Subcutaneous abdominal adipose tissue (tissue), 5 donors: ENCODE results near the gene ENPP7.

Experiments used
- H3K27ac ChIP-seq: one replicate; pipeline ENCODE4 v1.7.0; 2013; ENCODE audit warnings: low read depth, mild to moderate bottlenecking, inconsistent platforms, low read length, moderate library complexity
- H3K27me3 ChIP-seq, 5 donors: one replicate each; pipeline ENCODE4 v1.7.0; 2013; ENCODE audit warnings: low read length in 5 of 5, inconsistent platforms in 1 of 5; ENCODE audit not compliant: control insufficient read depth in 5 of 5, insufficient read depth in 4 of 5
- H3K36me3 ChIP-seq, 5 donors: one replicate each; pipeline ENCODE4 v1.7.0; 2013; ENCODE audit warnings: low read length in 5 of 5; ENCODE audit not compliant: control insufficient read depth in 5 of 5, insufficient read depth in 5 of 5
- H3K4me1 ChIP-seq, 5 donors: one replicate each; pipeline ENCODE4 v1.7.0; 2013; ENCODE audit warnings: low read length in 5 of 5, mild to moderate bottlenecking in 3 of 5, moderate library complexity in 1 of 5; ENCODE audit not compliant: control insufficient read depth in 5 of 5, insufficient read depth in 5 of 5
- H3K4me3 ChIP-seq, 5 donors: one replicate each; pipeline ENCODE4 v1.7.0; 2013; ENCODE audit warnings: low read length in 5 of 5, low read depth in 1 of 5
- H3K9ac ChIP-seq, 5 donors: one replicate each; pipeline ENCODE4 v1.7.0; 2013; ENCODE audit warnings: low read length in 5 of 5, mild to moderate bottlenecking in 4 of 5, moderate library complexity in 3 of 5
- H3K9me3 ChIP-seq, 5 donors: one replicate each; pipeline ENCODE4 v1.7.0; 2013; ENCODE audit warnings: low read length in 5 of 5; ENCODE audit not compliant: control insufficient read depth in 5 of 5
- donor health status: healthy.
- donor health status: healthy.
- donor health status: healthy.
- donor health status: healthy.
- donor health status: healthy.

ENPP7 gene

GRCh38 chr17:79777120-79777893 is 46.6 kb downstream of the ENPP7 start:
- peak overlapping the region in 3 of 5 donors; percentile 29 to 47 (median 42) for H3K9ac ChIP-seq
- peaks cover 25 to 55% (median 32%) of the 10 kb centered on the region in 5 donors for H3K27me3 ChIP-seq
- H3K36me3 ChIP-seq: no peaks in the 10 kb centered on the region
- no peaks in the 10 kb centered on the region for H3K9me3 ChIP-seq
- H3K27ac ChIP-seq: no peak overlapping the region
- peak overlapping the region; percentile 36 to 60 (median 48) for H3K4me3 ChIP-seq
- H3K4me1 ChIP-seq: peaks cover 2 to 26% (median 15%) of the 10 kb centered on the region in 5 donors

- no peak within 1 kb of the TSS for H3K27ac ChIP-seq
- H3K27me3 ChIP-seq: peaks cover 27 to 61% (median 33%) of the 10 kb centered on the region in 5 donors
- H3K4me3 ChIP-seq: peak within 1 kb of the TSS; percentile 47 to 64 (median 48)
- no peaks in the 10 kb centered on the region for H3K9me3 ChIP-seq
- peak within 1 kb of the TSS in 3 of 5 donors; percentile 29 to 47 (median 42) for H3K9ac ChIP-seq
- H3K36me3 ChIP-seq: no peaks in the 10 kb centered on the region
- H3K4me1 ChIP-seq: peaks cover 2 to 26% (median 15%) of the 10 kb centered on the region in 5 donors
These were observed 47.3 kb downstream of the ENPP7 start, which contains the start of gene CBX2 for GRCh38 chr17:79777894-79778503. Gene CBX2, plus strand, starts transcription at chr17:79778148. Its CDS starts 88 bp downstream, at chr17:79778236.

GRCh38 chr17:79778504-79779083 is 47.9 kb downstream of the ENPP7 start:
- H3K27me3 ChIP-seq: peaks cover 27 to 64% (median 33%) of the 10 kb centered on the region in 5 donors
- no peaks in the 10 kb centered on the region for H3K36me3 ChIP-seq
- H3K9me3 ChIP-seq: no peaks in the 10 kb centered on the region
- peak overlapping the region in 4 of 5 donors; percentile 47 to 64 (median 55) for H3K4me3 ChIP-seq
- H3K9ac ChIP-seq: no peak overlapping the region
- H3K27ac ChIP-seq: no peak overlapping the region
- H3K4me1 ChIP-seq: peaks cover 2 to 26% (median 15%) of the 10 kb centered on the region in 5 donors

DNA sequence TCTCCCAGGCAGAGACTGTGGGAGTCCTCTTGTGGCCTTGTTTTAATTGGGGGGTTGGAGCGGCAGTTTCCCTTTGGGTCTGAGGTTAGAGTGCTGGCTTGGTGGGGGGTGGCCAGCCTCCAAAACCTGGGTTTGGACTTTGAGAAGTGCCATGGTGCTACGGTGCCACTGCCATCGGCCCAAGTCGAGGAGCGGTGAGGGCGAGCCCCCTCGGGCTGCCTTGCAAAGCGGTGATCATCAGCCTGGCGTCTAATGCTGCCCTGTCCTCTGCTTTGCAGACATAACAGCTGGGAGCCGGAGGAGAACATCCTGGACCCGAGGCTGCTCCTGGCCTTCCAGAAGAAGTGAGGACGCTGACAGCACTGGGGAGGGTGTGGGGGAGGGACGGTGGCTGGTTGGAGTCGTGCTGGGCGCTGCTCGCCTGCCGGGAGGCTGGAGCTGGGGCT is 48.4 kb downstream of the ENPP7 start:
- no peaks in the 10 kb centered on the region for H3K36me3 ChIP-seq
- peaks cover 2 to 26% (median 15%) of the 10 kb centered on the region in 5 donors for H3K4me1 ChIP-seq
- peak overlapping the region in 4 of 5 donors; percentile 27 to 64 (median 55) for H3K4me3 ChIP-seq
- H3K27me3 ChIP-seq: peaks cover 24 to 59% (median 31%) of the 10 kb centered on the region in 5 donors
- H3K27ac ChIP-seq: no peak overlapping the region
- no peaks in the 10 kb centered on the region for H3K9me3 ChIP-seq
- no peak overlapping the region for H3K9ac ChIP-seq

DNA sequence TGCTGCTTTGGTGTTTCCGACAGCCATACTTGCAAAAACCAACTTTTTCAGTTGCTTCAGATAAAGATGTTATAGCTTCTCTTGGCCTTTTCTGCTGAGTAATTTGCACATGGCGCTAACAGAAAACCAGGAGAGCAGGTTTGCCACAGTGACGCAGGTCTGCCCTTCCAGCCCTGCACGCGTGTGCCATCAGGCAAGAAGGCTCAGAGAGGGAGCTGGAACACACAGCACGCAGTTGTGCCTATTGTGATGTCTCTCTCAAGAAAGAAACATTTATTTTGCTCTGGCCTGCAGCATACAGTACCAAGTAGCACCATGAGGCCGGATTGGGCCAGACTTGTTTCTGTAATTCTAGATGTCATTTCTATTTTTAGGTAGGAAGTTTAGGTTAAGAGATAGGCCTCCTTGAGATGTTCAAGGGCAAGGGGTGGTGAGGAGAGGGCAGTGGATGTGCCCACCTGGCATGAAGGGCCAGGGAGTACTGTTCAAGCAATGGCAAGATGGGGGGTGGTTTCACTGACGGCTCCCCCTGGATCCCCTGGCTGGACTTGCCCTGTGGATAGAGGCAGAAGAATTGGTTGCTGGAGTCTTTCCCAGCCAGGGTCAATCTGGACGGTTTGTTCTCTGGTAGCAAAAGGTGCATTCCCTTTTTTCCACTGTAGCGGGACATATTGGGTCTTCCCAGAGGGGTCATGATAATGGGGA is 49.1 kb downstream of the ENPP7 start:
- peaks cover 0 to 26% (median 15%) of the 10 kb centered on the region in 5 donors for H3K4me1 ChIP-seq
- no peak overlapping the region for H3K4me3 ChIP-seq

DNA sequence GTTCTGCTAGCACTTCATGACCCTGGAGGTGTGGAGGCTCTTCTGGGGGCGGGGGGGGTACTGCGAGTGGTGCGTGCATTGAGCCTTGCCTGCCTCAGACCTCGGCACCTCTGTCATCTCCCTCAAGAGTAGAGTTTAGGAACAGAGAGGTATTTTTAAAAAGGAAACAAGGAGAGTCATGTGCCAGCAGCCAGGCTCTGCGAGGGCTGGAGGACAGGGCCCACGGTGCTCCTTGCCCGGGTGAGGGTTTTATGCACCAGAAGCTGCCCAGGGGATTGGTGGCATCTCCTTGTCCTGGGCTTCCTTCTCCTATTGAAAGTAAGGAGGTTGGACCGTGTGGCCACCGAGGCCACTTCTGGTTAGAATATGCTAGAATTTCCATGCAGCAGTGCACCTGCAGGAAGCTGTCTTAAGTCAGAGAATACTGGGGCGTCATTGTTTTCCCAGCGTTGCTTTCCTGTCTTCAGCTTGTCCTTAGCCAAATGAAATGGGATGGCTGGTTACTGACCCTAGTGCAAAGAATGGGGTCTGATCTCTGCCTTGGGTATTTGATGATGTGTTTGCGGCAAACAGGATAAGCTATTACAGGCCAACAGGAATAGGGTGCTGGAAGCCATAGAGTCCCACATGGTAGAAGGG is 50.4 kb downstream of the ENPP7 start:
- peaks cover 19 to 45% (median 29%) of the 10 kb centered on the region in 5 donors for H3K27me3 ChIP-seq
- H3K9ac ChIP-seq: no peak overlapping the region
- H3K4me1 ChIP-seq: peaks cover 0 to 26% (median 15%) of the 10 kb centered on the region in 5 donors
- no peak overlapping the region for H3K4me3 ChIP-seq
- no peaks in the 10 kb centered on the region for H3K9me3 ChIP-seq
- no peaks in the 10 kb centered on the region for H3K36me3 ChIP-seq
- H3K27ac ChIP-seq: no peak overlapping the region

More for the DNA sequence above, 49.1 kb downstream of the ENPP7 start:
- no peak overlapping the region for H3K27ac ChIP-seq
- H3K27me3 ChIP-seq: peaks cover 21 to 52% (median 29%) of the 10 kb centered on the region in 5 donors
- no peaks in the 10 kb centered on the region for H3K9me3 ChIP-seq
- no peaks in the 10 kb centered on the region for H3K36me3 ChIP-seq
- H3K9ac ChIP-seq: no peak overlapping the region

DNA sequence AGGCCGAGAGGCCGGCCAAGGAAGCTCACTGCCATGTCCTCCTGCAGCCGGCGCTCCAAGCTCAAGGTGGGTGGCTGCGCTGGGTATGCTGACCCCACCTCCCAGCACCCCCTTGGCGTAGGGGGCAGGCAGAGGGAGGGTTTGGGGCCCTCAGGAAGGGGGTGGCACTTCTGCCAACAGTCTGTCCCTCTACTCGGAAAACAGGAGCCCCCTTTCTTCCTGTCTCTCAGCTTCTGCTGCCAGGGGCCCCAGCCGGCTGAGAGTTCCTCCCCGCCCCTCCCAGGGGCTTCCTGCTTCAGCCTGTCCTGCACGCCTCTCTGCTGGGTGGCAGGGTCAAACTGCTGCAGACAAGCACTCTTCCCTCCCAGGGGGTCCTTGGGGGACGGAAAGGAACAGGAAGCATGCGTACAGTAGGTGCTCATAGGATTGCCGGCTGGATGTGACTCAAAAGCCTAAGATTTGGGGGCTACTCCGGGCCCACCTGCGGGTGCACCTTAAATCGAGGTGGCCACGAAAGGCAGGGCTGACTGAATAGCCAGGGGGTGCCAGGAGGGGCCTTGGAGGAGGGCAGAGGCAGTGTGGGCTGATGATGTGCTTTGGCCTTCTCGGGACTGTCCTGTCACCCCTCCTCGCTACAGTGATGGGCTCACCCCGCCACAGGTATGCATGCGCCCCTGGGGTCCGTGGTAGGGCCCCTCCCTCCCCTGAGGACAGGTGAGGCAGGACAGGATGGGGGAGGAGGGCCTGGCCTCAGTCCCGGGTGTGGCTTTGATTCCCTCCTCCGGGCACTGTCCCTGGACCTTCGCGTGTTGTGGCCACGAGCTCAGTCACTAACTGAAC is 51.2 kb downstream of the ENPP7 start:
- peaks cover 0 to 23% (median 13%) of the 10 kb centered on the region in 5 donors for H3K4me1 ChIP-seq
- no peak overlapping the region for H3K4me3 ChIP-seq
- no peak overlapping the region for H3K9ac ChIP-seq
- no peak overlapping the region for H3K27ac ChIP-seq
- no peaks in the 10 kb centered on the region for H3K9me3 ChIP-seq
- peaks cover 17 to 43% (median 28%) of the 10 kb centered on the region in 5 donors for H3K27me3 ChIP-seq
- no peaks in the 10 kb centered on the region for H3K36me3 ChIP-seq

DNA sequence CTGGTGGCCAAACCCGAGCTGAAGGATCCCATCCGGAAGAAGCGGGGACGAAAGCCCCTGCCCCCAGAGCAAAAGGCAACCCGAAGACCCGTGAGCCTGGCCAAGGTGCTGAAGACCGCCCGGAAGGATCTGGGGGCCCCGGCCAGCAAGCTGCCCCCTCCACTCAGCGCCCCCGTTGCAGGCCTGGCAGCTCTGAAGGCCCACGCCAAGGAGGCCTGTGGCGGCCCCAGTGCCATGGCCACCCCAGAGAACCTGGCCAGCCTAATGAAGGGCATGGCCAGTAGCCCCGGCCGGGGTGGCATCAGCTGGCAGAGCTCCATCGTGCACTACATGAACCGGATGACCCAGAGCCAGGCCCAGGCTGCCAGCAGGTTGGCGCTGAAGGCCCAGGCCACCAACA is 53.1 kb downstream of the ENPP7 start:
- Histone ChIP-seq H3K4me3 (no peak overlapping the region), H3K27me3 (peaks cover 10 to 46% (median 36%) of the 10 kb centered on the region in 5 donors), H3K36me3 (no peaks in the 10 kb centered on the region), H3K27ac (no peak overlapping the region), H3K9me3 (no peaks in the 10 kb centered on the region), H3K4me1 (peaks cover 0 to 7% (median 2%) of the 10 kb centered on the region in 5 donors), H3K9ac (no peak overlapping the region)
